ENCODE results near the gene CNN2. TPM values are rescaled to one million over a fixed set of nuclear protein-coding genes. Genes with fewer than 3 reads are reported as not detected.

CNN2 gene
- total RNA-seq, 1 experiment from 2014 or later: 333 TPM

DNA sequence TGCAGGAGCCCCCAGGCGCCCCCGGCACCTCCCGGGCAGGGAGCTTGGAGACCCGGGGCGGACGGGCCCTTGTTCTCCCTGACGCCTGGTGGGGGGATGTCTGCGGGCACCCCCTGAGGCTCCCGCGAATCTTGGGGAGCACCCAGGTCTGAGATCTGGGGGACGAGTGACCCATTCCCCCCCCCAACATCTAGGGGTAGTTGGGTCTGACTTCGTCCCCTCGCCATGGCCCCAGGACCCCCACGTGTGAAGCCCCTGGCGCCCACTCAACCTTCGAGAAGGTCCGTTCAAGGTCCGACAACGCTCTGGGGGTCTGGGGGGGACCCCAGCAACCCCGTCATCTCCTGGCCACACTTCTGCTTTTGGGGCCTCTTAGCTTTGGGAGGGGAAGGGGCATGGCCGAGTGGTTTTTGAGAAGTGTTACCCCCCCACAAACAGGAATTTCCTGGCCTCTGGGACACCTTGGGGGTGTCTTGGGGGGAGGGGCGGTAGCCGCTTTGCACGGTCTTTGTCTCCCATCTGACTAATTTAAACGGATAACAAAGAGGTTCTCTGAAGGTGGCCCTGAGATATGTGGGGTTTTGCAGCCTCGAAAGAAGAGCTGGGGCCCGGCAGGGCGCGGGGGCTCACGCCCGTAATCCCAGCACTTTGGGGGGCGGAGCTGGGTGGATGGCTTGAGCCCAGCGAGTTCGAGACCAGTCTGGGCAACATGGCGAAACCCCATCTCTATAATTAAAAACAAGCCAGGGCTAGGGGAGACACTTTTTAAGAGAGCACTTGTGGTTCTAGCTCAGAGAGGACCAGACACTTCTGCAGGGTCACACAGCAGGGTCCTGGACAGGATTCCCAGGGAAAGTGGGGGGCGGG lies 608 bp downstream of the CNN2 start:
- DNase-seq (ENCODE audit: low read depth): peak; percentile 65

DNA sequence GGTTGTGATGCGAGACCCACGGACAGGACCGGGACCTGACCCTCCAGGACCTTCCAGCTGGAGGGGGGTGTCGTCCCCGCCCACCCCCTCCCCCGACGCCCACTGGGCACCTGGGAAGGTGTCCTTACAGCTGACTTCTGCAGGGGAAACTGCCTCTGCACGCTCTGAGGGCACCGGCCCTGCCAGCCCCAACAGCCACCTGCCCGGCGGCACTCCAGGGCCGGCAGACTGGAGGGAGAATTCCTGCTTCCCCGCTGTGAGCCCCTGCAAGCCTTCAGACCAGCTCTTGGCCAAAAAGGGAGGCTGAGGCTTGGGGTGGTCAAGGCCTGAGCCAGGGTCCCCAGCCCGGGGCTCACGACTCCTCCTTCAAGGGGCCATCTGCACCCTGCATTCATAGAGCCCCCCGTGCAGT lies 1.2 kb downstream of the CNN2 start:
- no peak for DNase-seq (ENCODE audit: low read depth)

DNA sequence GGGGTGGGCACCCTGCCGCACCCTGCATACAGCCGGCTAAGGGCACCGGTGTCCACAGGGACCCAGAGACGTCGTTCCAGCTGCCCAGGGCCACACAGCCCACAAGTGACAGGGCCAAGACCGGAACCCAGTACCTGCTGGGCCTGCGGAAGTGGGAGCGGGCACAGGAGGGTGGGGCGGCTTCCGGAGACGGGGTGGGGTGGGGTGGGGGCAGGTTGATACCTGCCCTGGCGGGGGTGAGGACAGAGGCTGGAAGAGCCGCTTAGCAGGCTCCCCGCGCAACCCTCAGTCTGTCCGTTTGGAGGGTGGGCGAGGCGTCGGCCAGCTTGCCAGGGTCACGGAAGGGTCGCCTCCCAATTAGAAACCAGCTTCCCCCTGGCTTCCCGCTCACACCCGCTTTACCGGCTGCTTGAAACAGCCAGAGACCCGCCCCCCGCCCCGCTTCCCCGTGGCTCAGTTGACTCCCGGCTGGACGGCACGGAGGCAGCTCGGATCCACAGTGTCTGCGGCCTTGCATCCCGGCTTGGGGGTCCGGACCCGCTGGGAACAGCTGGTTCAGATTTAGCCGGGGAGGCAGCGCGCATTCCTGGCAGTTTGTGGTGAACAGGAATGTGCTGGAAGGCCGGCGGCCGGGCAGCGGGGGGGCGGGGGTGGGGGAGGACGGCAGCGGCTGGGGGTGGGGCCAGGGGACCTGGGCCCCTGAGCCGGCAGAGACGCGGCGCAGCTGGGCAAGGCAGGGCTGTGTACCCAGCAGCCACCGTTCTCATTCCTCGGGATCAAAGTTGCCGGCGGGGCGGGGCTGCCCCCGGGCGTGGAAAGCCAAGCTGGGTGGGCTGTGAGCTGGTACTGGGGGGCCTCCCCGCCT lies 1.9 kb downstream of the CNN2 start:
- DNase-seq (ENCODE audit: low read depth): peak; percentile 94

DNA sequence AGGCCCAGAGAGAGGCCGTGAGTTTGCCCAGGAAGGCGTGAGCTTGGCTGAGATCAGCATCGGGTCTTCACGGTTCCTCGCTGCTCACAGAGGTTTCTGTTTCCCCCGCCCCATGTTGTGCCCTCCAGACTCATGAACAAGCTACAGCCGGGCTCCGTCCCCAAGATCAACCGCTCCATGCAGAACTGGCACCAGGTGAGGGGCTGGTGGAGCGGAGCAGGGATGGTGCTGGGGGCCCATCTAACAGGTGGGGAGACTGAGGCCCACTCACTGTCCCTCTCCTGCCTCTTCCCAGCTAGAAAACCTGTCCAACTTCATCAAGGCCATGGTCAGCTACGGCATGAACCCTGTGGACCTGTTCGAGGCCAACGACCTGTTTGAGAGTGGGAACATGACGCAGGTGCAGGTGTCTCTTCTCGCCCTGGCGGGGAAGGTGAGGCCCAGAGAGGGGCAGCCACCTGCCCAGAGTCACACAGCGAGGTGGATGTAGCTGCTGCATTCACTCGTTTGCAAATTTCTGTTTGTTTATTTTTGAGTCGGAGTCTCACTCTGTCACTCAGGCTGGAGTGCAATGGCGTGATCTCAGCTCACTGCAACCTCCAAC lies 6.0 kb downstream of the CNN2 start:
- no peak for DNase-seq (ENCODE audit: low read depth)

DNA sequence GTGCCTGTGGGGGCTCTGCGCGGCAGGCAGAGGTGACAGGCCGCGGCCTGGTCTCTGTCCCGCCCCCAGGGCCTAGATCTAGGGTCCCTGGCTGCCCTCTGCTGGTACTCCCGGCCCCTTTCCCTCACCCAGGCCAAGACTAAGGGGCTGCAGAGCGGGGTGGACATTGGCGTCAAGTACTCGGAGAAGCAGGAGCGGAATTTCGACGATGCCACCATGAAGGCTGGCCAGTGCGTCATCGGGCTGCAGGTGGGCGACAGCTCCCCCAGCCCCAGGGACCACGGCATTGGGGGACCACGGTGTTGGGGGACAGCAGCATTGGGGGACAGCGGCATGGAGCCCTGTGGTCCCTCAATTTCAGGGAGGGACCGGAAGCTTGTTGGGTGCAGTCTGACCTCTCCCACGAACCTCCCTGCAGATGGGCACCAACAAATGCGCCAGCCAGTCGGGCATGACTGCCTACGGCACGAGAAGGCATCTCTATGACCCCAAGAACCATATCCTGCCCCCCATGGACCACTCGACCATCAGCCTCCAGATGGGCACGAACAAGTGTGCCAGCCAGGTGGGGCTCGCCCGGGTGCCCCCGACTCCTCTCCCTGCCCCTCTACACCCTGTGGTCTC lies 9.7 kb downstream of the CNN2 start:
- no peak for DNase-seq (ENCODE audit: low read depth)

DNA sequence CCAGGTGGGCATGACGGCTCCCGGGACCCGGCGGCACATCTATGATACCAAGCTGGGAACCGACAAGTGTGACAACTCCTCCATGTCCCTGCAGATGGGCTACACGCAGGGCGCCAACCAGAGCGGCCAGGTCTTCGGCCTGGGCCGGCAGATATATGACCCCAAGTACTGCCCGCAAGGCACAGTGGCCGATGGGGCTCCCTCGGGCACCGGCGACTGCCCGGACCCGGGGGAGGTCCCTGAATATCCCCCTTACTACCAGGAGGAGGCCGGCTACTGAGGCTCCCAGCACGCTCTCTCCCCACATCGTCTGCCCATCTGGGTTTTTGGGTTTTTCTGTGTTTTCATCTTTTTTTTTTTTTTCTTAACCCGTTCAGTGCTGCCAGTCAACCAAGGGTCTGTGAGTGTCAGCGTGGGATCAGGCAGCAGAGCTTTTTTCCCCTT lies 11.2 kb downstream of the CNN2 start:
- DNase-seq (ENCODE audit: low read depth): no peak

DNA sequence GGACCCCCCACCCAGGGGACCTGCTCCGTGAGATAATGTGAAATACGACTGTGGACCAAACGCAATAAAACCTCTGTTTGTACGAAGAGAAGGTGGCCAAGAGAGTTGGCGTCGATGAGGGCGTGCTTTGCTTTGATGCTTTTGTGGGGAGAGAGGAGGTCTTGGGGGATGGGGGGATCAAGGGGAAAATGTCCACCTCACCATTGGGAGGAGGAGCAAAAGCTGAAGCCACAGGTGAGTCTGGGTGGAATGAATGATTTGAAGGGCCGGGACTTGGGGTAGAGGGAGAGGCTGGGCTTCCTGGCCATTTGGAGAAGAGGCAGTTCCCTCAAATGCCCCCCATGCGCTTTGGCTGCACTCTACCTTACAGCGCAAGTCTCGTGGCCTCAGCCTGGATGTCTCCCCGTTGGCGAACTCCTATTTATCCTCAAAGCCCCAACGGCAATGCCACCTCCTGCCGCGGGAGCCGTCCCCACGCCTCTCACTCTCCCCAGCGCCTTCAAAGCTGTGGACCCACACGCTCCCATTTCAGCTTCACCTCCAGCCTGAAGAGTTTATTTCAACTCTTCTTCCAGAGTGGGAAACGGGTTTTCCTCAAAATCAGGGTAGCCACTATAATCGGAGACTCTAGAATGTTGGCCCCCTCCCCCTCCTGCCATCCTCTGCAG lies 12.7 kb downstream of the CNN2 start:
- no peak for DNase-seq (ENCODE audit: low read depth)

DNA sequence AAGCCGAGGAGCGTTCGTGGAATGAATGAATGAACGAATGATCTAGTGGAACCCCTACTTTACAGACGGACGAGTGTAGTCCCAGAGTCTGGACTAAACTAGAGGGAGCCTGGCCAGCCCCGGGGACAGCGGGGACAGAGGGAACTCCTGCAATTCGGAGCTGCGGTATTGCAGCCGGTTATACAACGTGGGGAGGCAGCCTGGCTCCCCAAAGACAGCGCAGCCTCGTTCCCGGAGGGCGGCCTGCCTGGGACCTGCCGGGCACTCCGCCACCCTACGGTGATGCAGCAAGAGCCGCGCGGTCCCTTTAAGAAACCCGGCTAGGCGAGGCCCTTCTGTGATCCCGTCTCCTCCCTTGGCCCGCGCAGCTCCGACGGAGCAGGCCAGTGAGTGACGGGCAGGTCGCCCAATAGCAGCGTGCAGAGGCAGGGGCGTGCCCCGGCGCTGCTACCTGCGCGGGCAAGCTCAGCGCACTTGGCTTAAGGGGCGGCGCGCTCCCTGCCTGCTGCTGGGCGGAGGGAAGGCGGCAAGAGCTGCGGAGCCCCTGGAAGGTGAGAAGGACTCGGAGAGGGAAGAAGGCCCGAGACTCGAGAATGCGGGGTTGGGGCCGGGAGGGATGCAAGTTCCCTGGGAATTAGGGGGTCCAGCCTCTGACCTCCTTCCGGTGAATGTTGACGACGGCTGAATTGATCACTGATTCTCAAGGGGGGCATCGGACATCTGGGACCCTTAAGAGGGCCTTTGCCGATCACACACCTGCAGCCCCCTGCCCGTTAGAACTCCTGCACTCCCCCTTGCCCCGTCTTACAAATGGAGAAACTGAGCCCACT lies 13.5 kb downstream of the CNN2 start, which contains the start of gene ABCA7:
TSS of gene ABCA7 (plus strand) at position 462 of the 830 bp plus-strand sequence. CDS start 1,255 bp downstream, outside the sequence.
- DNase-seq (ENCODE audit: low read depth): peak; percentile 97

DNA sequence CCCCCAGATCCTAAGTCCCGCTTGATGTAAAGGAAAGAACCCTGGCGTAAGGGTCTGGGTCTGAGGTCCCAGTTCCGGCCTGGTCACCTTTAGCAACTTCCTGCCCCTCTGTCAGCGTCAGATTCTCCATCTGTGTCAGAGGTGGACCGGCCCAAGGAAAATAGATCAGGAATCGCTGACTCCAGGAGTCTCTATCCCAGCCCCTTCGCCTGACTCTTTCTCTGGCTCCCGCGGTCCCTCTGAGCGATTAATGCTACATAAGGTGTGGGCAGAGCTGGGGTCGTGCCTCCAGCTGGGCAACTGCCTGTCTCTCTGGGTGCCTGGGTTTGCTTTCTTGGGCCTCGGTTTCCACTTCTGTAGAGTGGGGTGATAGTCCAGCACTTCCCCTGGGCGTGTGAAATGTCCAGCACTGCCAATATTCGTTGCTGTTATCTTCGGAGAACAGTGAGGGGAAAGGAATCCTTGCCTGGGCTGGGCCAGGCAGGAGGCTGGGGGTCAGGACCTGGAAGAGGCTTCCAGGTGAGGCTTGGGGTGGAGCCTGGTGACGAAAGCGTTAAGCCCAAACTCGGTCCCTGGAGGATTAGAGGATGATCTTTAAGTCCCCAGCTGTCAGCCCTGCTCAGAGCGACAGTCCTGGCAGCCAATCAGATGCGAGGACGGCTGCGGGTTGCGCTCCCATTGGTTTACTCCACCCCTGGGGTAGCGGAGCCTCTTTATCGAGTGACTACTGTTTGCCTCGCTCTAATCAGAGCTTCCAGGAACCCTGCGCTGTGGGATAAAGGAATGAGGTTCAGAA lies 14.3 kb downstream of the CNN2 start:
- DNase-seq (ENCODE audit: low read depth): peak; percentile 74

DNA sequence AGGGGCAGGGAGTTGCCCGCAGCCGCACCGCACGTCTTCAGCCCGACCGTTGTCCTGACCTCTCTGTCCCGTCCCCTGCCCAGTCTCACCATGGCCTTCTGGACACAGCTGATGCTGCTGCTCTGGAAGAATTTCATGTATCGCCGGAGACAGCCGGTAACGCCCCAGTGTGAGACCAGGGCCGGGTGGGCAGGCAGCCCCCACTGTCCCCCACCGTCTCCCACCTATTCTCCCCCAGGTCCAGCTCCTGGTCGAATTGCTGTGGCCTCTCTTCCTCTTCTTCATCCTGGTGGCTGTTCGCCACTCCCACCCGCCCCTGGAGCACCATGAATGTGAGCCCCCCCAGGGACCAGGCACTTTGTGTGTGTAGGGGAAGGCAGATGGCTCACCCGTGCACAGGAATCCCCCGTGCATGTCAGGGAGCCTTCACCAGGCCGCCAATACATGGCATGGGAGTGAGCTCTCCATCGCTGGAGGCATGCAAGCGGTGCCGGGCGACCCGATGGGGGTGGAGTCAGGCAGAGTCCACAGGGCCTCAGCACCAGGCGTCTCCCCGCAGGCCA lies 14.9 kb downstream of the CNN2 start:
- DNase-seq (ENCODE audit: low read depth): no peak

DNA sequence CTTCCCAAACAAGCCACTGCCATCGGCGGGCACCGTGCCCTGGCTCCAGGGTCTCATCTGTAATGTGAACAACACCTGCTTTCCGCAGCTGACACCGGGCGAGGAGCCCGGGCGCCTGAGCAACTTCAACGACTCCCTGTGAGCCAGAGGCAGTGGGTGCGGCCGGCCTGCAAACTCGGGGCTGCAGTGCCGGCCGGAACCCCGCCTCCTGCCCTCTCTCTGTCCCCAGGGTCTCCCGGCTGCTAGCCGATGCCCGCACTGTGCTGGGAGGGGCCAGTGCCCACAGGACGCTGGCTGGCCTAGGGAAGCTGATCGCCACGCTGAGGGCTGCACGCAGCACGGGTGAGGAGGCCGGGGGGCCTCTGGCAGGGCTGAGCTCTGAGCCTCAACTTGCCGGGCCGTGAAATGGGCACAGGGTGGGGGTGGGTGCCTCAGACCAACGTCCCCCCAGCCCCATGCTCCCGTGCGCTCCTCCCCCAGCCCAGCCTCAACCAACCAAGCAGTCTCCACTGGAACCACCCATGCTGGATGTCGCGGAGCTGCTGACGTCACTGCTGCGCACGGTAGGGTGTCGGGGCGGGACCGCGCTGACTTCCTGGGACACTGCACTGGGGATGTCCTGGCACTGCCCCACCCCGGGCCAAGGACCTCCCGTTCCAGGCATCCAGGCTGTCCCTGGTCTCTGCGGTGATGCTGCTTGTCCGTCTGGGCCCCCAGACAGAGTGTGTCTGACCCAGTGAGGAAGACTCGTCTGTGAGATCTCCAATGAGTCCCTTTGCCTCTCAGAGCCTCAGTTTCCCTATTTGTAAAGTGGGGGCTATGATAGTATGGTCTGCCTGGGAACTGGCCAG lies 15.7 kb downstream of the CNN2 start:
- no peak for DNase-seq (ENCODE audit: low read depth)

DNA sequence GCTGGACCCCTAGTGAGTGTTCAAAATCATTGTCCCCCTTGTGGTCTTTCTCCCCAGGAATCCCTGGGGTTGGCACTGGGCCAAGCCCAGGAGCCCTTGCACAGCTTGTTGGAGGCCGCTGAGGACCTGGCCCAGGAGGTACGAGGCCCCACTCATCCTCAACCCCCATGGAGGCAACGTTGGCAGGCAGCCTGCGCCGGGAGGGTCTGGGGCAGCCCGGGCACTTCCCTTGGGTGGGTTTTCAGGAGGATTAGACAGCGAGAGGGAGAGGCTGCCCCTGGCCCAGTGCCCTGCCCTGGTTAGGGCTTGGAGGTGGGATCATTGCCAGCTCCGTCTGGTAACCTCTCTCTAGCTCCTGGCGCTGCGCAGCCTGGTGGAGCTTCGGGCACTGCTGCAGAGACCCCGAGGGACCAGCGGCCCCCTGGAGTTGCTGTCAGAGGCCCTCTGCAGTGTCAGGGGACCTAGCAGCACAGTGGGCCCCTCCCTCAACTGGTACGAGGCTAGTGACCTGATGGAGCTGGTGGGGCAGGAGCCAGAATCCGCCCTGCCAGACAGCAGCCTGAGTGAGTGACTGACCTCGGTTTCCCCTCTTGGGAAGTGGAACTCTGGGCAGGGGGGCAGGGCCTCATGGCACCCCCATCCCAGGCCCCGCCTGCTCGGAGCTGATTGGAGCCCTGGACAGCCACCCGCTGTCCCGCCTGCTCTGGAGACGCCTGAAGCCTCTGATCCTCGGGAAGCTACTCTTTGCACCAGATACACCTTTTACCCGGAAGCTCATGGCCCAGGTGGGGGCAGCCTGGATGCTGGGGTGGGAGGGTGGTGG lies 16.5 kb downstream of the CNN2 start:
- no peak for DNase-seq (ENCODE audit: low read depth)

DNA sequence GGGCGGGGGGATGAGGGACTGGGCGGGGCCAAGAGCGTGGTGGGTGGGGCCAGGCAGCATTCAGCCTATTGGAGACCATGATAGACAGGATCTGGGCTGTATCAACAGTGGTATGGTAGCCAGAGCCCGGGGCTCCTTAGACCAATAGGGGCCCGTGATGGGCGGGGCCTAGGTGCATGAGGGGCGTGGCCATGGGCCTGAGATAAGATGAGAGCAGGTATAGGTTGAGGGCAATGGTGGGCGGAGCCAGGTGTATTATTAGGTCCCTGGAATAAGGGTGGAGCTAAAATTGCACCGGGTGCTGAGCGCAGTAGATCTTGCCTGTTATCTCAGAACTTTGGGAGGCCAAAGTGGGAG lies 18.8 kb downstream of the CNN2 start:
- peak; percentile 49 for DNase-seq (ENCODE audit: low read depth)

DNA sequence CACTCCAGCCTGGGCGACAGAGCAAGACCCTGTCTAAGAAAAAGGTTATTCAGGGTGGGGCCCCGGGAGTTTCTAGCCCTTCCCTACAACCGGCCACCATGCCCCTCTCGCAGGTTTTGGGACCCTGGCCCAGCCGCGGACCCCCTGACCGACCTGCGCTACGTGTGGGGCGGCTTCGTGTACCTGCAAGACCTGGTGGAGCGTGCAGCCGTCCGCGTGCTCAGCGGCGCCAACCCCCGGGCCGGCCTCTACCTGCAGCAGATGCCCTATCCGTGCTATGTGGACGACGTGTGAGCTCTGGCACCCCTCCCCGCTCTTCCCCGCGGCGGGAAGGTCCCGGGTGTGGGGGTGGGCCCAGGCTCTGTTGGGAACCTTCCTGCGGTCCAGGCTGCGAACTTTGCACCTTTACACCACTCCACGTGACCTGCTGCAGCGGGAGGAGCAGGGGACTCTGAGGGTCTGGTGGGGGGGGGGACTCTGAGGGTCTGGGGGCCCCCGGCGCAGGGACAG lies 19.8 kb downstream of the CNN2 start:
- no peak for DNase-seq (ENCODE audit: low read depth)

DNA sequence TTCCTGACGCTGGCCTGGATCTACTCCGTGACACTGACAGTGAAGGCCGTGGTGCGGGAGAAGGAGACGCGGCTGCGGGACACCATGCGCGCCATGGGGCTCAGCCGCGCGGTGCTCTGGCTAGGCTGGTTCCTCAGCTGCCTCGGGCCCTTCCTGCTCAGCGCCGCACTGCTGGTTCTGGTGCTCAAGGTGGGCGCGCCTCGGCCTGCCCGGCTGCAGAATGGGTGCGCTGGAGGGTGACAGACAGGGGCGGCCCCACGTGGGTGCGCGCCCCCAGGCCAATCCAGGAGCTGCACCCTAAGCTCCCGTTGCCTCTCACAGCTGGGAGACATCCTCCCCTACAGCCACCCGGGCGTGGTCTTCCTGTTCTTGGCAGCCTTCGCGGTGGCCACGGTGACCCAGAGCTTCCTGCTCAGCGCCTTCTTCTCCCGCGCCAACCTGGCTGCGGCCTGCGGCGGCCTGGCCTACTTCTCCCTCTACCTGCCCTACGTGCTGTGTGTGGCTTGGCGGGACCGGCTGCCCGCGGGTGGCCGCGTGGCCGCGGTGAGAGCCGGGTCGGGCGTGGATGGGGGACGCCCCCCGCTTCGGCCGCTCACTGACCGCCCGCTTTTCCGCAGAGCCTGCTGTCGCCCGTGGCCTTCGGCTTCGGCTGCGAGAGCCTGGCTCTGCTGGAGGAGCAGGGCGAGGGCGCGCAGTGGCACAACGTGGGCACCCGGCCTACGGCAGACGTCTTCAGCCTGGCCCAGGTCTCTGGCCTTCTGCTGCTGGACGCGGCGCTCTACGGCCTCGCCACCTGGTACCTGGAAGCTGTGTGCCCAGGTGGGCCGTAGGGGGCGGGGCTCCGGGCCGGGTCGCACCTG lies 20.7 kb downstream of the CNN2 start:
- no peak for DNase-seq (ENCODE audit: low read depth)

DNA sequence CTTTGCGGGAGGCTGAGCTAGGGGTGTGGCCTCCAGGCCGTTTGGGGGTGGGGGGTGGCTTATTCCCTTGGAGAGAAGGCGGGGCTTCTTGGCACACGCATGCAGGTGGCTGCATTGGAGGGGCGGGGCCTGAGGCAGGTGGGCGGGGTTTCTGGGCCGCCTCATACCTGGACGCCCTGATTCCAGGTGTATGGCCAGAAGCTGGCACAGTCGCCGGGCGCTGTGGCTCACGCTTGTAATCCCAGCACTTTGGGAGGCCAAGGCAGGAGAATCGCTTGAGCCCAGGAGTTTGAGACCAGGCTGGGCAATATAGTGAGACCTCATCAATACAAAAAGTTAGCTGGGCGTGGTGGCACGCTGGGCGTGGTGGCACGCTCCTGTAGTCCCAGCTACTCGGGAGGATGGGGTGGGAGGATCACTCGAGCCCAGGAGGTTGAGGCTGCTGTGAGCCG lies 21.3 kb downstream of the CNN2 start:
- no peak for DNase-seq (ENCODE audit: low read depth)

Data from M059J (cell line).